Mammary epithelial cell (primary cell): ENCODE data around the gene PLXNA4.

Experiments
- CTCF ChIP-seq, 2 donors: IDR thresholded peaks in 1 of 2; conservative IDR thresholded peaks in 1 of 2; 2 replicates each; pipeline ENCODE4 v1.5.1; 2011 to 2012; ENCODE audit warnings: inconsistent platforms in 2 of 2, low read length in 2 of 2, mild to moderate bottlenecking in 2 of 2, control low read depth in 1 of 2, low read depth in 1 of 2; ENCODE audit not compliant: insufficient read depth in 1 of 2; ENCODE audit errors: extremely low read depth in 1 of 2
- EZH2 ChIP-seq: IDR thresholded peaks from 2 replicates; pipeline ENCODE4 v1.6.1; 2012; ENCODE audit warnings: low read length, inconsistent platforms, borderline replicate concordance

- no peak for TF ChIP-seq CTCF (conservative IDR thresholded peaks at IDR 0.05 in 1 of 2, IDR thresholded peaks at IDR 0.05 in 1 of 2; ENCODE audit: extremely low read depth in 1 of 2, insufficient read depth in 1 of 2, low read depth in 1 of 2, low read length in 2 of 2)
- TF ChIP-seq EZH2, result no peak
Observed at GRCh38 chr7:132312531-132313055, 263.7 kb downstream of the PLXNA4 start.
